Endodermal cell (in vitro differentiated cells): Measurements from ENCODE around the gene KLHL26. TPM values are rescaled to one million over a fixed set of nuclear protein-coding genes. Genes with fewer than 3 reads are reported as not detected.
A peak's percentile ranks its signal among the peaks of the same experiment; 100 is the strongest.

Experiments
- DNase-seq: peaks from one replicate; pipeline ENCODE4 v3.0.0-alpha.2; 2017
- H3K27ac ChIP-seq: 2 replicates; pipeline ENCODE4 v1.5.1; 2013; ENCODE audit warnings: mild to moderate bottlenecking, low read depth, low read length, moderate library complexity
- H3K27me3 ChIP-seq: 2 replicates; pipeline ENCODE4 v1.6.1; 2013; ENCODE audit warnings: mild to moderate bottlenecking, low read length, moderate library complexity; ENCODE audit not compliant: insufficient read depth, control insufficient read depth, poor library complexity, severe bottlenecking
- H3K36me3 ChIP-seq: 2 replicates; pipeline ENCODE4 v1.7.0; 2013; ENCODE audit warnings: mild to moderate bottlenecking, low read length, moderate library complexity; ENCODE audit not compliant: control insufficient read depth, insufficient read depth
- H3K4me1 ChIP-seq: one replicate; pipeline ENCODE4 v1.7.0; 2013; ENCODE audit warnings: low read length; ENCODE audit not compliant: control insufficient read depth, insufficient read depth
- H3K4me3 ChIP-seq: 2 replicates; pipeline ENCODE4 v1.5.1; 2013; ENCODE audit warnings: mild to moderate bottlenecking, low read length, moderate library complexity
- H3K9ac ChIP-seq: 2 replicates; pipeline ENCODE4 v1.6.1; 2013; ENCODE audit warnings: mild to moderate bottlenecking, low read length, moderate library complexity; ENCODE audit not compliant: poor library complexity, severe bottlenecking; ENCODE audit errors: extremely low read depth
- H3K9me3 ChIP-seq: 2 replicates; pipeline ENCODE4 v1.6.1; 2013; ENCODE audit warnings: mild to moderate bottlenecking, low read length, moderate library complexity; ENCODE audit not compliant: control insufficient read depth
- H3K27ac Mint-ChIP-seq: 2 replicates; pipeline ENCODE4 v1.8.0; 2020; ENCODE audit warnings: mixed read lengths
- H3K27me3 Mint-ChIP-seq: 2 replicates; pipeline ENCODE4 v1.8.0; 2021; ENCODE audit warnings: mild to moderate bottlenecking, mixed read lengths; ENCODE audit not compliant: insufficient read depth
- H3K36me3 Mint-ChIP-seq: 2 replicates; pipeline ENCODE4 v1.8.0; 2020; ENCODE audit warnings: low read depth, mixed read lengths
- H3K4me1 Mint-ChIP-seq: 2 replicates; pipeline ENCODE4 v1.8.0; 2020; ENCODE audit warnings: mixed read lengths
- H3K4me3 Mint-ChIP-seq: 2 replicates; pipeline ENCODE4 v1.8.0; 2020; ENCODE audit warnings: mild to moderate bottlenecking, moderate library complexity, mixed read lengths
- H3K9me3 Mint-ChIP-seq: 2 replicates; pipeline ENCODE4 v1.8.0; 2020; ENCODE audit warnings: mild to moderate bottlenecking, mixed read lengths
- WGBS, 2 experiments: methylation state at CpG; one replicate each; pipeline versions ENCODE4 v1.1.5 to v1.1.7; 2013; ENCODE audit warnings: missing lambda C conversion rate in 2 of 2, mixed read lengths in 1 of 2; ENCODE audit not compliant: insufficient coverage in 1 of 2, insufficient read length in 1 of 2; 5-methylcytosine and 5-hydroxymethylcytosine counted together
- total RNA-seq, 2 donors: library from RNA; stranded (reverse); fragmentation: NEBNext Ultra II Directional in 1 of 2; extraction: Animal tissue kit (Norgen Biotek cat#: 25700) in 1 of 2; gene quantifications; 2 replicates in 1 of 2; 3 replicates in 1 of 2; pipeline ENCODE4 v1.2.1, GENCODE V29; 2021
- TF ChIP-seq, protein P1 (sequence below): fragments of 200-600 bp; sonication (generic); conservative IDR thresholded peaks from 2 replicates; pipeline ENCODE4 v1.5.0; 2021; ENCODE audit warnings: antibody characterized with exemption, mild to moderate bottlenecking

Gene KLHL26
- total RNA-seq, 2 donors from 2014 or later = 9.4 to 11.2 TPM

DNA sequence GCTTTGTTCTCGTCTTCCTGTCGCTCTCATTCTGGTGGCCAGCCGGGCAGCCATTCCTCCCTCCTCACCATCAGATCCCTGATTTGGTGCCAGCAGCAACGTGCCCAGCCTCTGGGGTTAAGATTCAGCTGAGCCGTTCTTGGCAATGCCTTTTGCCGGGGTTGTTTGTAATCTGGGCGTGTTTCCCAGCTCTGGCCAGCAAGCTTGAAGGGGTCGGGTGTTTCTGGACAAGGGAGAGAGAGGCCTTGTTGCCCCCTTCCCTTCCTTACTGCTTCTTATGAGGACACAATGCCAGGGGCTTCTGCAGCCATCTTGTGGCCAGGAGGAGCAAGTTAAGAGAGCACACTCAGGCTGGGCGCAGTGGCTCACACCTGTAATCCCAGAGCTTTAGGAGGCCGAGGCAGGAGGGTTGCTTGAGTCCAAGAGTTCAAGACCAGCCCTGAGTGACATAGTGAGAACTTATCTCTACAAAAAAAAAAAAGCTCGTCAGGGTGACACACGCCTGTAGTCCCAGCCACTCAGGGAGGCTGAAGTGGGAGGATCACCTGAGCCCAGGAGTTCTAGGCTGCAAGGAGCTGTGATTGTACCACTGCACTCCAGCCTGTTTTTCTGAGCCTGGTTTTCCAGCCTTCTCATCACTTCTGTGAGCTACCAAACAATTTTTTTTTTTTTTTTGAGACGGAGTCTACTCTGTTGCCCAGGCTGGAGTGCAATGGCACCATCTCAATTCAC, 35.9 kb downstream of the KLHL26 start:
- peak overlapping the region; percentile 61 for H3K27ac Mint-ChIP-seq
- Histone ChIP-seq H3K4me3 (no peak overlapping the region), H3K9me3 (no peaks in the 10 kb centered on the region), H3K9ac (no peak overlapping the region), H3K27ac (no peak overlapping the region), H3K27me3 (no peaks in the 10 kb centered on the region), H3K4me1 (no peaks in the 10 kb centered on the region), H3K36me3 (no peaks in the 10 kb centered on the region)
- TF ChIP-seq, protein P1, sequence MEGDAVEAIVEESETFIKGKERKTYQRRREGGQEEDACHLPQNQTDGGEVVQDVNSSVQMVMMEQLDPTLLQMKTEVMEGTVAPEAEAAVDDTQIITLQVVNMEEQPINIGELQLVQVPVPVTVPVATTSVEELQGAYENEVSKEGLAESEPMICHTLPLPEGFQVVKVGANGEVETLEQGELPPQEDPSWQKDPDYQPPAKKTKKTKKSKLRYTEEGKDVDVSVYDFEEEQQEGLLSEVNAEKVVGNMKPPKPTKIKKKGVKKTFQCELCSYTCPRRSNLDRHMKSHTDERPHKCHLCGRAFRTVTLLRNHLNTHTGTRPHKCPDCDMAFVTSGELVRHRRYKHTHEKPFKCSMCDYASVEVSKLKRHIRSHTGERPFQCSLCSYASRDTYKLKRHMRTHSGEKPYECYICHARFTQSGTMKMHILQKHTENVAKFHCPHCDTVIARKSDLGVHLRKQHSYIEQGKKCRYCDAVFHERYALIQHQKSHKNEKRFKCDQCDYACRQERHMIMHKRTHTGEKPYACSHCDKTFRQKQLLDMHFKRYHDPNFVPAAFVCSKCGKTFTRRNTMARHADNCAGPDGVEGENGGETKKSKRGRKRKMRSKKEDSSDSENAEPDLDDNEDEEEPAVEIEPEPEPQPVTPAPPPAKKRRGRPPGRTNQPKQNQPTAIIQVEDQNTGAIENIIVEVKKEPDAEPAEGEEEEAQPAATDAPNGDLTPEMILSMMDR = peak; percentile 63
- no peaks in the 10 kb centered on the region for H3K27me3 Mint-ChIP-seq
- H3K36me3 Mint-ChIP-seq = peaks cover 13% of the 10 kb centered on the region
- no peak overlapping the region for H3K4me3 Mint-ChIP-seq
- 85 to 86% methylated on average over 9 to 13 of the region's 13 CpGs for WGBS, 2 experiments
- no peaks in the 10 kb centered on the region for H3K9me3 Mint-ChIP-seq
- DNase-seq = no peak
- H3K4me1 Mint-ChIP-seq = no peaks in the 10 kb centered on the region

DNA sequence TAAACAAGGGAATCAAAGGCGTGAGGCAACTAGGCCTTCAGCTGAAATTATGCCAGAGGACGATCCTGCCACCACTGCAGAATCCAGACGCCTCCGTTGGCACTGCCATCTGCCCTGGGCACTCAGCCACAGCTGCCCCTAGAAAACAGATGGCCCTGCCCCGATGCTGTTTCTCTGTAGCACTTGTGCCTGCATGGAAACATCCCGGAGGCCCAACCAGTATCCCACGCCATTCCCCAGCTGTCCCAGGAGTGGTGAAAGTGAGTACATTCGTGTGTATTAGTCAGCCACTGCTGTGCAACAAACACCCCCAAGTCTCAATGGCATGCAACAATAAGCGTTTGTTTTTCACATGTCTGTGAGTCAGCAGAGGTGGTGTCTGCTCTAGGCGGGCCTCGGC, 37.8 kb downstream of the KLHL26 start:
- Histone ChIP-seq H3K4me1 (no peaks in the 10 kb centered on the region), H3K9ac (no peak overlapping the region), H3K27ac (no peak overlapping the region), H3K9me3 (no peaks in the 10 kb centered on the region), H3K27me3 (no peaks in the 10 kb centered on the region), H3K4me3 (no peak overlapping the region), H3K36me3 (no peaks in the 10 kb centered on the region)
- H3K27ac Mint-ChIP-seq = no peak overlapping the region
- no peaks in the 10 kb centered on the region for H3K9me3 Mint-ChIP-seq
- TF ChIP-seq, protein P1 = no peak
- WGBS, 2 experiments = 93 to 94% methylated on average over 8 to 11 of the region's 11 CpGs
- H3K27me3 Mint-ChIP-seq = no peaks in the 10 kb centered on the region
- no peak for DNase-seq
- H3K4me3 Mint-ChIP-seq = no peak overlapping the region
- peaks cover 5% of the 10 kb centered on the region for H3K36me3 Mint-ChIP-seq
- no peaks in the 10 kb centered on the region for H3K4me1 Mint-ChIP-seq

DNA sequence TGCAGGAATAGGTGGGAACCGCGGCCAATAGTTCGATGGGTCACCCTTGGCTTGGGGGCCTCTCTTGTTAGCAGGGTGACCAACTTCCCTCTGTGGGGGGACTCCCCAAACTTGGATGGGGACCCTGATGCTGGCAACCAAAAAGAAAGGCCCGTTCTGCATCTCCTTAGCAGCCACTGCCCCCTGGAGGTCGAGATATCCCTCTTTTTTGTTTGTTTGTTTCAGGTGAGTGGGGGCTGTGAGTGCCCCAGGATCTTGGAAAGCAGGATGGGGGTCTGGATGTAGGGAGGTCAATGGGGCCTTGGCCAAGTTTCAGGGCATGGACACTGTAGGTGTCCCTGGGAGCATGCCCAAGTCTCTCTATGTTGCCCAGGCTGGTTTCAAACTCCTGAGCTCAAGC, 39.0 kb downstream of the KLHL26 start:
- Mint-ChIP-seq H3K27ac (no peak overlapping the region), H3K27me3 (no peaks in the 10 kb centered on the region)
- no peaks in the 10 kb centered on the region for H3K27me3 ChIP-seq

More for the DNA sequence above, 39.0 kb downstream of the KLHL26 start:
- no peak overlapping the region for H3K9ac ChIP-seq
- no peaks in the 10 kb centered on the region for H3K4me1 ChIP-seq
- no peaks in the 10 kb centered on the region for H3K36me3 ChIP-seq
- TF ChIP-seq, protein P1 = peak; percentile 82
- Mint-ChIP-seq H3K9me3 (no peaks in the 10 kb centered on the region), H3K4me3 (no peak overlapping the region), H3K4me1 (no peaks in the 10 kb centered on the region), H3K36me3 (no peaks in the 10 kb centered on the region)
- no peaks in the 10 kb centered on the region for H3K9me3 ChIP-seq
- no peak overlapping the region for H3K4me3 ChIP-seq
- no peak overlapping the region for H3K27ac ChIP-seq
- WGBS, 2 experiments = 72 to 100% methylated on average over 1 to 5 of the region's 5 CpGs
- DNase-seq = peak; percentile 80
